HG02642 (cell line): ENCODE results near the gene MUC5AC.
"Not testable (repeated sequence)": the region's sequence is repeated elsewhere in the genome, so short reads cannot be mapped to it uniquely, and the experiment has no call there.

Experiments
- ATAC-seq: cut with Tn5 transposase; IDR thresholded peaks from one replicate; pipeline ENCODE4 v1.9.1; 2021; ENCODE audit warnings: mild to moderate bottlenecking; ENCODE audit not compliant: unreplicated experiment, poor library complexity

Gene MUC5AC

GRCh38 chr11:1175461-1176223 lies 17.9 kb downstream of the MUC5AC start:
- no peak for ATAC-seq

GRCh38 chr11:1176224-1177019 lies 18.7 kb downstream of the MUC5AC start:
- no peak for ATAC-seq

GRCh38 chr11:1177020-1177770 lies 19.4 kb downstream of the MUC5AC start:
- ATAC-seq, result no peak

- no peak for ATAC-seq
These were observed 20.0 kb downstream of the MUC5AC start for GRCh38 chr11:1177771-1178090.

- no peak for ATAC-seq
These were observed 20.6 kb downstream of the MUC5AC start for GRCh38 chr11:1178201-1178885.

GRCh38 chr11:1178906-1179305 lies 21.2 kb downstream of the MUC5AC start:
- ATAC-seq, result no peak

- no peak for ATAC-seq
These were observed 21.9 kb downstream of the MUC5AC start for GRCh38 chr11:1179641-1180040.

- ATAC-seq, result no peak
These were observed 22.4 kb downstream of the MUC5AC start for GRCh38 chr11:1180171-1180570.

- no peak for ATAC-seq
These were observed 23.2 kb downstream of the MUC5AC start for GRCh38 chr11:1180947-1181391.

GRCh38 chr11:1181420-1181819 lies 23.7 kb downstream of the MUC5AC start:
- no peak for ATAC-seq

- no peak for ATAC-seq
These were observed 24.2 kb downstream of the MUC5AC start for GRCh38 chr11:1181853-1182535.

- ATAC-seq, result not testable (repeated sequence)
These were observed 26.4 kb downstream of the MUC5AC start for GRCh38 chr11:1184139-1184538.

- not testable (repeated sequence) for ATAC-seq
These were observed 30.8 kb downstream of the MUC5AC start for GRCh38 chr11:1188451-1189130.

- not testable (repeated sequence) for ATAC-seq
These were observed 32.1 kb downstream of the MUC5AC start for GRCh38 chr11:1189816-1190215.

GRCh38 chr11:1191786-1192470 lies 34.2 kb downstream of the MUC5AC start:
- ATAC-seq, result not testable (repeated sequence)

- ATAC-seq, result no peak
These were observed 35.1 kb downstream of the MUC5AC start for GRCh38 chr11:1192741-1193325.

- no peak for ATAC-seq
These were observed 35.8 kb downstream of the MUC5AC start for GRCh38 chr11:1193326-1194230.
